IMR-90 (cell line): ENCODE results near the gene TINCR. TPM values are rescaled to one million over a fixed set of nuclear protein-coding genes. Genes with fewer than 3 reads are reported as not detected.

Source experiments
- ATAC-seq: fragments of 200-7000 bp; cut with Tn5 transposase; 2 replicates; pipeline ENCODE4 v1.9.1; 2020; ENCODE audit warnings: low read depth, mild to moderate bottlenecking, moderate library complexity
- BruUV-seq: library from RNA; stranded (reverse); fragments of 400-500 nt; replicated peaks from 2 replicates; lab custom pipeline; 2021; lab: Mats Ljungman, UMichigan
- CTCF ChIA-PET: fragments of 300-600 bp; formaldehyde crosslinking; extraction: SDS; loops from one replicate; lab custom pipeline; 2021; ENCODE audit warnings: antibody characterized with exemption; lab: Yijun Ruan, JAX
- POLR2A ChIA-PET: fragments of 300-600 bp; sonication (Branson Sonifier 250); formaldehyde crosslinking; loops from one replicate; lab custom pipeline; 2022; ENCODE audit warnings: antibody characterized with exemption; ENCODE audit not compliant: unreplicated experiment; lab: Charles Lee
- DNase-seq: peaks from one replicate; pipeline ENCODE4 v3.0.0; 2013
- H2AFZ ChIP-seq: replicated peaks from 2 replicates; pipeline ENCODE3; 2013; ENCODE audit warnings: low read length, mild to moderate bottlenecking; ENCODE audit not compliant: poor library complexity
- H2AK5ac ChIP-seq: 2 replicates; pipeline ENCODE4 v1.6.1; 2013; ENCODE audit warnings: low read depth, low read length, inconsistent platforms
- H2AK9ac ChIP-seq: replicated peaks from 2 replicates; pipeline ENCODE3; 2013; ENCODE audit warnings: mild to moderate bottlenecking, low read depth, low read length, moderate library complexity; ENCODE audit not compliant: poor library complexity
- H2BK120ac ChIP-seq: 2 replicates; pipeline ENCODE4 v1.6.1; 2013; ENCODE audit warnings: low read depth, low read length, inconsistent platforms
- H2BK15ac ChIP-seq: 3 replicates; pipeline ENCODE4 v1.6.1; 2013; ENCODE audit warnings: low read depth, low read length, inconsistent platforms
- H2BK20ac ChIP-seq: 2 replicates; pipeline ENCODE4 v1.6.1; 2013; ENCODE audit warnings: low read depth, mild to moderate bottlenecking, inconsistent platforms, low read length, moderate library complexity
- H2BK5ac ChIP-seq: 2 replicates; pipeline ENCODE4 v1.6.1; 2013; ENCODE audit warnings: mild to moderate bottlenecking, low read depth, low read length, inconsistent platforms; ENCODE audit not compliant: poor library complexity, severe bottlenecking
- H3K14ac ChIP-seq: replicated peaks from 2 replicates; pipeline ENCODE4 v1.6.1; 2013; ENCODE audit warnings: low read depth, low read length, inconsistent platforms
- H3K18ac ChIP-seq: 2 replicates; pipeline ENCODE4 v1.6.1; 2013; ENCODE audit warnings: low read depth, low read length, control low read depth
- H3K23ac ChIP-seq: 2 replicates; pipeline ENCODE4 v1.6.1; 2013; ENCODE audit warnings: low read depth, low read length, inconsistent platforms
- H3K27ac ChIP-seq: 2 replicates; pipeline ENCODE4 v1.5.1; 2013; ENCODE audit warnings: mild to moderate bottlenecking, control low read depth, low read length; ENCODE audit not compliant: insufficient read depth
- H3K27me3 ChIP-seq: 2 replicates; pipeline ENCODE4 v1.6.1; 2013; ENCODE audit warnings: low read length; ENCODE audit not compliant: control insufficient read depth, insufficient read depth
- H3K36me3 ChIP-seq: 2 replicates; pipeline ENCODE4 v1.6.1; 2013; ENCODE audit warnings: low read length, mixed read lengths; ENCODE audit not compliant: control insufficient read depth, insufficient read depth
- H3K4ac ChIP-seq: 2 replicates; pipeline ENCODE4 v1.6.1; 2013; ENCODE audit warnings: low read depth, low read length, inconsistent platforms
- H3K4me1 ChIP-seq: 2 replicates; pipeline ENCODE4 v1.6.1; 2013; ENCODE audit warnings: low read length, mixed read lengths; ENCODE audit not compliant: control insufficient read depth, insufficient read depth
- H3K4me2 ChIP-seq: 2 replicates; pipeline ENCODE4 v1.6.1; 2013; ENCODE audit warnings: low read depth, mild to moderate bottlenecking, control low read depth, low read length, moderate library complexity
- H3K4me3 ChIP-seq: 2 replicates; pipeline ENCODE4 v1.5.1; 2013; ENCODE audit warnings: low read depth, mild to moderate bottlenecking, control low read depth, low read length, moderate library complexity; ENCODE audit not compliant: insufficient read depth
- H3K56ac ChIP-seq: 2 replicates; pipeline ENCODE4 v1.6.1; 2013; ENCODE audit warnings: low read length, inconsistent platforms; ENCODE audit not compliant: insufficient read depth; ENCODE audit errors: extremely low read depth
- H3K79me1 ChIP-seq, 2 experiments: 2 replicates each; pipeline ENCODE4 v1.6.1; 2013; ENCODE audit warnings: low read length in 2 of 2, inconsistent platforms in 1 of 2, low read depth in 1 of 2
- H3K9ac ChIP-seq: 2 replicates; pipeline ENCODE4 v1.6.1; 2013; ENCODE audit warnings: low read depth, low read length, control low read depth
- H3K9me1 ChIP-seq: 2 replicates; pipeline ENCODE4 v1.6.1; 2013; ENCODE audit warnings: low read length, inconsistent platforms; ENCODE audit not compliant: insufficient read depth
- H3K9me3 ChIP-seq: 2 replicates; pipeline ENCODE4 v1.6.1; 2013; ENCODE audit warnings: low read length; ENCODE audit not compliant: control insufficient read depth, insufficient read depth
- H4K20me1 ChIP-seq: 2 replicates; pipeline ENCODE4 v1.6.1; 2013; ENCODE audit warnings: low read length, inconsistent platforms; ENCODE audit not compliant: insufficient read depth
- H4K5ac ChIP-seq: 2 replicates; pipeline ENCODE4 v1.6.1; 2013; ENCODE audit warnings: mild to moderate bottlenecking, low read depth, low read length, control low read depth
- H4K8ac ChIP-seq, 2 experiments: 2 replicates each; pipeline ENCODE4 v1.6.1; 2013; ENCODE audit warnings: low read depth in 2 of 2, low read length in 2 of 2, control low read depth in 1 of 2, inconsistent platforms in 1 of 2
- H4K91ac ChIP-seq: 2 replicates; pipeline ENCODE4 v1.6.1; 2013; ENCODE audit warnings: low read depth, low read length, inconsistent platforms; ENCODE audit not compliant: insufficient read depth
- BHLHE40 ChIP-seq: fragments of 150-350 bp; IDR thresholded peaks from 2 replicates; pipeline ENCODE4 v1.6.1; 2016; ENCODE audit warnings: mild to moderate bottlenecking, low read depth, low read length
- CEBPB ChIP-seq: IDR thresholded peaks from 2 replicates; pipeline ENCODE4 v1.6.1; 2012; ENCODE audit warnings: low read depth, low read length, improper control_type of control experiment
- CHD1 ChIP-seq: IDR thresholded peaks from 2 replicates; pipeline ENCODE4 v1.6.1; 2012; ENCODE audit warnings: low read depth, low read length, improper control_type of control experiment
- CTCF ChIP-seq: conservative IDR thresholded peaks from 2 replicates; pipeline ENCODE4 v1.5.1; 2012; ENCODE audit warnings: mild to moderate bottlenecking, low read depth, low read length, improper control_type of control experiment
- ELK1 ChIP-seq: fragments of 150-350 bp; IDR thresholded peaks from 2 replicates; pipeline ENCODE4 v1.6.1; 2016; ENCODE audit warnings: low read depth, mild to moderate bottlenecking, low read length, moderate library complexity, borderline replicate concordance
- FOS ChIP-seq: fragments of 150-350 bp; IDR thresholded peaks from 2 replicates; pipeline ENCODE4 v1.6.1; 2016; ENCODE audit warnings: low read depth, low read length
- MAFK ChIP-seq: IDR thresholded peaks from 2 replicates; pipeline ENCODE4 v1.6.1; 2012; ENCODE audit warnings: low read depth, low read length, improper control_type of control experiment
- MAZ ChIP-seq: IDR thresholded peaks from 2 replicates; pipeline ENCODE4 v1.6.1; 2012; ENCODE audit warnings: low read depth, mild to moderate bottlenecking, low read length, improper control_type of control experiment, moderate library complexity, borderline replicate concordance
- MXI1 ChIP-seq: IDR thresholded peaks from 2 replicates; pipeline ENCODE4 v1.6.1; 2012; ENCODE audit warnings: low read depth, mild to moderate bottlenecking, low read length, moderate library complexity, borderline replicate concordance
- NFE2L2 ChIP-seq: fragments of 150-350 bp; IDR thresholded peaks from 2 replicates; pipeline ENCODE4 v1.6.1; 2016; ENCODE audit warnings: low read depth, mild to moderate bottlenecking, low read length
- POLR2A ChIP-seq: IDR thresholded peaks from 2 replicates; pipeline ENCODE4 v1.6.1; 2012; ENCODE audit warnings: mild to moderate bottlenecking, low read depth, low read length
- RAD21 ChIP-seq: IDR thresholded peaks from 2 replicates; pipeline ENCODE4 v1.6.1; 2012; ENCODE audit warnings: low read length, improper control_type of control experiment
- RCOR1 ChIP-seq: IDR thresholded peaks from 2 replicates; pipeline ENCODE4 v1.6.1; 2012; ENCODE audit warnings: mild to moderate bottlenecking, low read length, improper control_type of control experiment; ENCODE audit not compliant: insufficient replicate concordance
- RFX5 ChIP-seq: IDR thresholded peaks from 2 replicates; pipeline ENCODE4 v1.8.0; 2012; ENCODE audit warnings: low read depth, mild to moderate bottlenecking, low read length, moderate library complexity
- SMC3 ChIP-seq: fragments of 150-350 bp; IDR thresholded peaks from 2 replicates; pipeline ENCODE4 v1.6.1; 2016; ENCODE audit warnings: low read depth, mild to moderate bottlenecking, antibody characterized with exemption, low read length, moderate library complexity
- USF2 ChIP-seq: fragments of 150-350 bp; IDR thresholded peaks from 2 replicates; pipeline ENCODE4 v1.6.1; 2017; ENCODE audit warnings: mild to moderate bottlenecking, antibody characterized with exemption, low read length, low read depth
- WGBS, 2 experiments: methylation state at CpG; one replicate each; pipeline versions ENCODE4 v1.1.5 to v1.1.7; 2013; ENCODE audit warnings: missing lambda C conversion rate in 2 of 2; ENCODE audit not compliant: insufficient read length in 1 of 2; ENCODE audit errors: extremely low coverage in 2 of 2; 5-methylcytosine and 5-hydroxymethylcytosine counted together
- dilution Hi-C: fragments of 300-500 bp; cut with HindIII; formaldehyde crosslinking; loops from one replicate; pipeline ENCODE4 v1.14.3; 2018; ENCODE audit warnings: low sequenced_read_pairs; ENCODE audit not compliant: unreplicated experiment
- in situ Hi-C: fragments of 300-500 bp; cut with MboI; formaldehyde crosslinking; loops from 3 replicates; pipeline ENCODE4 v1.14.3; 2019; ENCODE audit warnings: low sequenced_read_pairs, inconsistent platforms, mixed read lengths
- intact Hi-C: fragments of 100-400 bp; cut with micrococcal nuclease; formaldehyde crosslinking; loops from 2 replicates; pipeline ENCODE4 v1.10.0; 2022
- polyA plus RNA-seq, 3 experiments: library from polyadenylated mRNA; depleted of rRNA; stranded (reverse); fragments of >200 nt; gene quantifications; 2 replicates each; pipeline ENCODE4 v1.2.3, GENCODE V29; 2012; ENCODE audit warnings: low replicate concordance in 1 of 3
- total RNA-seq: library from RNA; depleted of rRNA; stranded (reverse); fragments of >200 nt; gene quantifications from 2 replicates; pipeline ENCODE4 v1.2.3, GENCODE V29; 2012

Gene TINCR
- total and polyA plus RNA-seq, 2 of the 4 experiments (the other 2 are of a cell fraction), result 0.05 TPM; not detected in 1

- ATAC-seq, result no peak
- Histone ChIP-seq H4K20me1 (no peaks in the 10 kb centered on the region; the same call in 1 of the 2 replicates), H3K4me2 (no peak overlapping the region), H2BK120ac (no peak overlapping the region), H2BK20ac (no peak overlapping the region), H2AK9ac (no peak overlapping the region), H3K14ac (no peak overlapping the region), H3K23ac (no peak overlapping the region), H2AK5ac (no peak overlapping the region), H4K91ac (no peak overlapping the region), H3K9ac (no peak overlapping the region), H3K79me1 (no peaks in the 10 kb centered on the region), H2BK5ac (no peak overlapping the region), H3K4ac (no peak overlapping the region), H3K9me1 (no peaks in the 10 kb centered on the region), H4K5ac (no peak overlapping the region), H4K8ac (no peak overlapping the region), H3K4me1 (no peaks in the 10 kb centered on the region), H3K27ac (no peak overlapping the region), H3K56ac (no peak overlapping the region), H3K9me3 (no peaks in the 10 kb centered on the region), H2AFZ (no peak overlapping the region), H3K18ac (no peak overlapping the region), H3K36me3 (peaks cover 3% of the 10 kb centered on the region; the same call in 1 of the 2 replicates), H3K4me3 (no peak overlapping the region), H3K27me3 (no peaks in the 10 kb centered on the region), H2BK15ac (no peak overlapping the region)
- no peak for DNase-seq
- TF ChIP-seq MXI1 (no peak), ELK1 (no peak), FOS (no peak), MAZ (no peak), RFX5 (no peak), RAD21 (no peak), CEBPB (no peak), MAFK (no peak), USF2 (no peak), BHLHE40 (no peak), SMC3 (no peak), CHD1 (no peak), RCOR1 (no peak), POLR2A (no peak), CTCF (no peak), NFE2L2 (no peak)
- ChIA-PET POLR2A (no interaction called here), CTCF (no interaction called here)
- intact Hi-C loops (loop anchor here (10.0 kb wide), 1 partner anchor 205 kb away; no protein-coding TSS in a partner anchor), in situ Hi-C loops (loop anchor here (5.0 kb wide), 1 partner anchor 527 kb away; no protein-coding TSS in a partner anchor), dilution Hi-C loops (no loop called here)
- BruUV-seq, result no TSS peak
- 97% methylated on average over 6 of the region's 7 CpGs; no CpG with 5 or more reads in 1 of the 2 experiments for WGBS, 2 experiments
Measured at GRCh38 chr19:5579697-5580096, 11.9 kb upstream of the TINCR start.
